ENCODE data around the gene TLE6. TPM values are rescaled to one million over a fixed set of nuclear protein-coding genes. Genes with fewer than 3 reads are reported as not detected.

TLE6 gene
- total RNA-seq, 1 donor from 2014 or later: 0.44 TPM

- Mint-ChIP-seq H3K4me1 (peaks cover 5% of the 10 kb centered on the region), H3K4me3 (no peak overlapping the region), H3K27ac (ENCODE audit: unreplicated experiment) (no peak overlapping the region), H3K9me3 (no peaks in the 10 kb centered on the region), H3K27me3 (ENCODE audit: low read depth) (peaks cover 22% of the 10 kb centered on the region), H3K36me3 (ENCODE audit: low read depth) (no peaks in the 10 kb centered on the region)
- TF ChIP-seq CTCF (conservative IDR thresholded peaks at IDR 0.05): no peak
- DNase-seq (ENCODE audit: low read depth, low spot score): no peak
Observed at GRCh38 chr19:3004522-3004921, 27.2 kb downstream of the TLE6 start.

- no peak for TF ChIP-seq CTCF (conservative IDR thresholded peaks at IDR 0.05)
- Mint-ChIP-seq H3K36me3 (ENCODE audit: low read depth) (no peaks in the 10 kb centered on the region), H3K27ac (ENCODE audit: unreplicated experiment) (no peak overlapping the region), H3K27me3 (ENCODE audit: low read depth) (peaks cover 28% of the 10 kb centered on the region), H3K4me1 (peaks cover 5% of the 10 kb centered on the region), H3K4me3 (no peak overlapping the region), H3K9me3 (no peaks in the 10 kb centered on the region)
- DNase-seq (ENCODE audit: low read depth, low spot score): no peak
Observed at GRCh38 chr19:3005345-3005744, 28.0 kb downstream of the TLE6 start.

GRCh38 chr19:3006075-3006767 is 28.9 kb downstream of the TLE6 start:
- no peak for DNase-seq (ENCODE audit: low read depth, low spot score)
- TF ChIP-seq CTCF (conservative IDR thresholded peaks at IDR 0.05): no peak
- H3K4me1 Mint-ChIP-seq: peaks cover 5% of the 10 kb centered on the region
- peaks cover 33% of the 10 kb centered on the region for H3K27me3 Mint-ChIP-seq (ENCODE audit: low read depth)
- H3K27ac Mint-ChIP-seq (ENCODE audit: unreplicated experiment): no peak overlapping the region
- no peaks in the 10 kb centered on the region for H3K36me3 Mint-ChIP-seq (ENCODE audit: low read depth)
- H3K9me3 Mint-ChIP-seq: no peaks in the 10 kb centered on the region
- no peak overlapping the region for H3K4me3 Mint-ChIP-seq

GRCh38 chr19:3007975-3008374 is 30.6 kb downstream of the TLE6 start:
- peaks cover 45% of the 10 kb centered on the region for H3K27me3 Mint-ChIP-seq (ENCODE audit: low read depth)
- peaks cover 6% of the 10 kb centered on the region for H3K4me1 Mint-ChIP-seq
- H3K36me3 Mint-ChIP-seq (ENCODE audit: low read depth): no peaks in the 10 kb centered on the region
- no peak for TF ChIP-seq CTCF (conservative IDR thresholded peaks at IDR 0.05)
- no peaks in the 10 kb centered on the region for H3K9me3 Mint-ChIP-seq
- H3K27ac Mint-ChIP-seq (ENCODE audit: unreplicated experiment): no peak overlapping the region
- no peak overlapping the region for H3K4me3 Mint-ChIP-seq
- DNase-seq (ENCODE audit: low read depth, low spot score): no peak

GRCh38 chr19:3008994-3009393 is 31.6 kb downstream of the TLE6 start:
- H3K27ac Mint-ChIP-seq (ENCODE audit: unreplicated experiment): no peak overlapping the region
- no peak for TF ChIP-seq CTCF (conservative IDR thresholded peaks at IDR 0.05)
- no peak for DNase-seq (ENCODE audit: low read depth, low spot score)
- H3K4me3 Mint-ChIP-seq: no peak overlapping the region
- H3K36me3 Mint-ChIP-seq (ENCODE audit: low read depth): no peaks in the 10 kb centered on the region
- H3K9me3 Mint-ChIP-seq: no peaks in the 10 kb centered on the region
- H3K27me3 Mint-ChIP-seq (ENCODE audit: low read depth): peaks cover 47% of the 10 kb centered on the region
- H3K4me1 Mint-ChIP-seq: peaks cover 7% of the 10 kb centered on the region
